DMS 273 (cell line): ENCODE measurements around the gene NELL1.
A peak's percentile ranks its signal among the peaks of the same experiment; 100 is the strongest.

Experiments used
- DNase-seq: peaks from one replicate; lab custom pipeline; 2025; ENCODE audit not compliant: unreplicated experiment; lab: John Stamatoyannopoulos, UW

The NELL1 gene

GRCh38 chr11:21402274-21402673 is 732.9 kb downstream of the NELL1 start:
- DNase-seq, result no peak

- no peak for DNase-seq
These were observed 733.7 kb downstream of the NELL1 start for GRCh38 chr11:21403069-21403468.

GRCh38 chr11:21405422-21405821 is 736.0 kb downstream of the NELL1 start:
- no peak for DNase-seq

DNA sequence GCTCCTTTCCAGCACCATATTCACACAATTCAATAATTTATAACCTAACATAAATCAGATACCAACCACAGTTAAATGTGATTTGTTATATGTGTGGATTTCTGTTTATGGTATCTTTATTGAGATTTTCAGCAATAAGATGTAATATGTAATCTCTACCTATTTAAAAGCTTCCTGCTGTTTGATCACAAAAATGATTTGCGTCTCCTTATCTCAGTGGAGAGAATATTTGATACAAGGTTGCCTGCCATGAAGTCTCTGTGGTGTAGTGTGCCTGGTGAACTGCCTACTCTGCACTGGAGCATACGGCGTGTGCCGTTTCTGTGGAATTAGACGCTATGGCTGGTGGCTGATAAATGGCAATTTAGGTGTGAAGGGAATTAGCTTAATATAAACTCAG is 741.1 kb downstream of the NELL1 start:
- no peak for DNase-seq

GRCh38 chr11:21411104-21411503 is 741.7 kb downstream of the NELL1 start:
- no peak for DNase-seq

GRCh38 chr11:21411597-21411996 is 742.2 kb downstream of the NELL1 start:
- DNase-seq, result no peak

- peak; percentile 58 for DNase-seq
These were observed 743.4 kb downstream of the NELL1 start for GRCh38 chr11:21412652-21413383.

DNA sequence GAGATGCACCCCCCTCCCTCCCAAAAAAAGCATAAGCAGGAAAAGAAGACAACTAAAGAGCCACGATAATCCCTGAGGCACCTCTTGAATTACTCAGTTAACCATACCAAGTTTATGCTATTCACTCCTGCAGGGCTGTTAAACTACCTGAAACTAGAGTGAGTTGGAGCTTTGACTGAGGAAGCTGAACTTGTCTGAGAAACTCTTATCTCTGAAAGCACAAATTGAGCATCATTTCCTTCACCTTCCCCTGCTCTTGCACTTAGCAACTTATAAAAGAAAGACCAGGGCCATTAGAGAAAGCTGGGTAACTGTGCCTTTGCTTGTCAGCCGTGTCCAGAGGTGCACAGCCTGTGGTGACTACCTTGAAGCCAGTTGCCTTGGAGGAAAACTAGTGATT is 745.6 kb downstream of the NELL1 start:
- no peak for DNase-seq

- DNase-seq, result no peak
These were observed 746.2 kb downstream of the NELL1 start for GRCh38 chr11:21415606-21416005.

DNA sequence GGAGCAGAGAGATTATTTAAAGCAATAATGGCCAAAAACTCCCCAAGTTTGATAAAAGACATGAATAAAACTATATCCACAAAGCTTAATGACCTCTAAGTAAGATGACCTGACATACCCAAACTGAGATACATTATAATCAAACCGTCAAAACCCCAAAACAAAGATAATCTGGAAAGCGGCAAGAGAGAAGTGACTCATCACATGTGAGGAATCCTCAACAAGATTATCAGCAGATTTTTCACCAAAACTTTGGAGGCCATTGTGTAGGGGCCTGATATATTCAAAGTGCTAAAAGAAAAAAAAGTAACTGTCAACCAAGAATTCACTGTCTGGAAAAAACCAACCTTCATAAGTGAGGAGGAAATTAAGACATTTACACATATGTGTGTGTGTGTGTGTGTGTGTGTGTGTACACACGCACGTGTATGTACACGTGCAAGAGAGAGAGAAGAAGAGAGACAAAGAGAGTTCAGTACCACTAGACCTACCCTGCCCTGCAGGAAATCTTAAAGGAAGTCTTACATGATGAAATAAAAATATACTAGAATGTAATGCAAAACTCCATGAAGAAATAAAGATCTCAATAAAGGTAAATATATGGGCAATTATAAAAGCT is 752.4 kb downstream of the NELL1 start:
- DNase-seq, result no peak

DNA sequence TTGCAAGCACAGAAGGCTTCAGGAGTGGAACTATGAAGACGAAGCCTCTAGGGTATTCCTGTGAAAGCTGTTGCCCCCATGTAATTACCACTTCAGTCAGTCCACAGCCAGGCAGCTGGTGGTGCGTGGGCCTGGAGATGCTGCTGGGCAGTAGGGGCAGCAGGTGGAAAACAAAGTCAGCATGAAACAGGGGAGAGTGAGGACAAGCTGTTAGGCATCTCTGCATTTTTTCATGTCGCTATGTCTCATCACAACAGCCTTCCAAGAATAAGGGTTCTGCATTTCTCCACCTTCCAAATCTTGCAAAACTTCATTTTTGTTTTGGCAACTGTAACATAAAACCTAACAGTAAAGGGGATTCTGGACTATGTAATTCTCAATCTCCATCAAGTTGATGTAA is 757.5 kb downstream of the NELL1 start:
- peak; percentile 70 for DNase-seq

- no peak for DNase-seq
These were observed 758.3 kb downstream of the NELL1 start for GRCh38 chr11:21427726-21428125.

DNA sequence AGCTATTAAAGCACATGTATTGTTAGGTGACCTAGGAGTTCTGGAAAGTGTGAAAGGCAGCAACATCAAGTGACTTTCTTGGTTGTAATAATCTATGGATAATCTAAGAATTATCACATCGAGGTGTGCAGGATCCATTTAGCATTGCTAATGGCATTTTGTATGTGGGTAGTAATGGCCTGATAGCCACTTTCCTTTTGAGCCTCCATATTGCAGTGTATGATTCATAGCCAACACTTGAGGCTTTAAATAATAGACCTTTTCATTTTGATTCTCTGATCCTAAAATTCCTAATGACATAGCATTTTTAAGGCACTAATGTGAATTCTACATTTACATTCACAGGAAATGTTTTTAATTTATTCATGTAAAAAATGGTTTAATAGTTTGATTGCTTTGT is 759.4 kb downstream of the NELL1 start:
- DNase-seq, result no peak

- no peak for DNase-seq
These were observed 760.0 kb downstream of the NELL1 start for GRCh38 chr11:21429401-21429800.

DNA sequence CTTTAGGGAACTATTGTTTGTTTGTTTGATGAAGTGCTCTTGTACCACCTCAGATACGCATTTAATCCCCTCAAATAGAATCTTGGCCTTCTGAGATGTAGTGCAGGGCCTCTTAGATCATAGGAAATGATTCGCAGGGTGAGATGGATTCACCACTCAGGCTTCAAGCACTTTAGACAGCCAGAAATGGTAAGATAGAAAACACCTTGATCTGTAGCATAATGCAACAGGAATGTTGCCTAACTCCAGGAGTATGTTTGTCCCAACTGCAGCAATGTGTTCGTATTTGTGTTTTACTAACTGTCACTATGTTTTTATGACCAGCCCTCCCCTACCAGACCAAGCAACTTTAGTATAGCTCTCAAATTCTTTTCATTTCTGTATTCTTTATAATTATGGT is 761.2 kb downstream of the NELL1 start:
- no peak for DNase-seq

GRCh38 chr11:21446939-21447590 is 777.7 kb downstream of the NELL1 start:
- no peak for DNase-seq

- DNase-seq, result no peak
These were observed 778.5 kb downstream of the NELL1 start for GRCh38 chr11:21447871-21448270.

DNA sequence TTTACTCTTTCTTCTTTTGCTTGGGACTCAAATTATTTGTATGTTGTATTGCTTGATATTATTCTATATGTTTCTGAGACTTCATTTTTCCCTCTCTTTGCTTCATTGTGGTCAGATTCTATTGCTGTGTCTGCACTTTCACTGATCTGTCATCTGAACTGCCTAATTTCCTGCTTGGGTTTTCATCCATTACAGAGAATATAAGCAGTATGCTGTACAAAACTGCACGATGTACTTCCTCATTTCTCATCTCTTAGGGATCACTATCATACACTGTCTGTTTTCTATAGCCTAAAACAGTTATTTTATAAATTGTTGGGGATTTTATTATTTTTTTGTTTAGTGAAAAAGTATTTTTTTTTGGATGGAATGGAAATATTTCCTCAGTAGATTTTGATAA is 786.8 kb downstream of the NELL1 start:
- no peak for DNase-seq

DNA sequence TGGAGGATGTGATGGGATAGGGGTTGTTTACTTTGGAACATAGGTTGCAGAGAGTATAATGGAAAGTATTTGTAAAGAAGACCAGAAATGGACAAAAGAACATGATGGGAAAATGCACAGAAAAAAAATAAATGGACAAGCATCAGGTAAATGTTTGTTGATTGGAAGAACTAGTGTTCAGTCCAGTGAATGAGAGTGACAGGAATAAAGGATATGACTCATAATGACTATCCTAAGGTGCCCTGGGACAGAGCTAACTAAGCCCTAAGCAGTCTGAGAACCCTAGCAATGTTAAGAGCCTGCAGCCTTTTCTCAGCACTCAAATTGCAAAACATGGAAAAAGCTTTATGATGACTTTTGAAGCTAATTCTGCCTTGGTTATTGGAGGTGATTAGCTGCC is 790.7 kb downstream of the NELL1 start:
- DNase-seq, result no peak

- no peak for DNase-seq
These were observed 792.3 kb downstream of the NELL1 start for GRCh38 chr11:21461701-21462100.

- DNase-seq, result no peak
These were observed 795.3 kb downstream of the NELL1 start for GRCh38 chr11:21464601-21465193.

DNA sequence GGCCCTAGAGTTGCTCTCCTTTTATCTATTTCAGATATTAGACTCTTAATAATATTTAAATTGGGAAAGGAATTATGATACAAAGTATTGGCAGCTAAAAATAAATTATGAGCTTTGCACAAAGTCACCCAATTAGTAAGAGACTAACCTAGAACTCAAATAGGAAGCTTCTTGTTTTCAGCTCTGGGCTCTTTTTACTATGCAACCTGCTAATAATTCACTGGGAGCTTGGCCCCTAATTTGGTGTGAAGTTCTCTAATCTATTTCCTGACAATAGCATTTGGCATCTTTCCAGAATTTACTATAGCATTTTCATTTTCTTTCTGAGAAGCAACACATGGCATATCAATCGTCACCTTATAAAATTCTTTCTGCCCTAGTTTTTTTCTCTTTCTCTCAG is 795.8 kb downstream of the NELL1 start:
- DNase-seq, result no peak
